Measurements from ENCODE around the gene TRIM63.

Gene TRIM63

GRCh38 chr1:26038477-26038876 is 29.0 kb downstream of the TRIM63 start:
- no peak overlapping the region for H3K9ac ChIP-seq (ENCODE audit: low read depth, low read length)
- H3K9me3 ChIP-seq (replicated peaks; ENCODE audit: low read length): no peaks in the 10 kb centered on the region
- no peak overlapping the region for H3K4me2 ChIP-seq (ENCODE audit: low read length)
- H3K27me3 ChIP-seq (ENCODE audit: control insufficient read depth, insufficient read depth, low read length): peaks cover 37% of the 10 kb centered on the region
- H3K4me3 ChIP-seq (ENCODE audit: low read length): no peak overlapping the region
- peaks cover 15% of the 10 kb centered on the region for H3K4me1 ChIP-seq (ENCODE audit: control insufficient read depth, insufficient read depth, low read length)
- no peaks in the 10 kb centered on the region for H3K36me3 ChIP-seq (ENCODE audit: insufficient read depth, low read length)

- Histone ChIP-seq H3K4me3 (ENCODE audit: low read length) (no peak overlapping the region), H3K36me3 (ENCODE audit: insufficient read depth, low read length) (no peaks in the 10 kb centered on the region), H3K4me2 (ENCODE audit: low read length) (no peak overlapping the region), H3K4me1 (ENCODE audit: control insufficient read depth, insufficient read depth, low read length) (peaks cover 15% of the 10 kb centered on the region), H3K9ac (ENCODE audit: low read depth, low read length) (no peak overlapping the region), H3K27me3 (ENCODE audit: control insufficient read depth, insufficient read depth, low read length) (peaks cover 37% of the 10 kb centered on the region), H3K9me3 (replicated peaks; ENCODE audit: low read length) (no peaks in the 10 kb centered on the region)
Observed at GRCh38 chr1:26037904-26038303, 29.5 kb downstream of the TRIM63 start.

- Histone ChIP-seq H3K4me2 (ENCODE audit: low read length) (peak overlapping the region; percentile 97), H3K4me3 (ENCODE audit: low read length) (peak overlapping the region; percentile 82), H3K9me3 (replicated peaks; ENCODE audit: low read length) (no peaks in the 10 kb centered on the region), H3K9ac (ENCODE audit: low read depth, low read length) (no peak overlapping the region), H3K4me1 (ENCODE audit: control insufficient read depth, insufficient read depth, low read length) (peaks cover 15% of the 10 kb centered on the region), H3K36me3 (ENCODE audit: insufficient read depth, low read length) (no peaks in the 10 kb centered on the region), H3K27me3 (ENCODE audit: control insufficient read depth, insufficient read depth, low read length) (peaks cover 30% of the 10 kb centered on the region)
Observed at GRCh38 chr1:26036756-26037281, 30.6 kb downstream of the TRIM63 start.

- Histone ChIP-seq H3K4me3 (ENCODE audit: low read length) (peak overlapping the region; percentile 82), H3K36me3 (ENCODE audit: insufficient read depth, low read length) (no peaks in the 10 kb centered on the region), H3K9ac (ENCODE audit: low read depth, low read length) (peak overlapping the region; percentile 74), H3K4me2 (ENCODE audit: low read length) (peak overlapping the region; percentile 97), H3K9me3 (replicated peaks; ENCODE audit: low read length) (no peaks in the 10 kb centered on the region), H3K27me3 (ENCODE audit: control insufficient read depth, insufficient read depth, low read length) (peaks cover 24% of the 10 kb centered on the region), H3K4me1 (ENCODE audit: control insufficient read depth, insufficient read depth, low read length) (peaks cover 15% of the 10 kb centered on the region)
Observed at GRCh38 chr1:26035959-26036755, 31.3 kb downstream of the TRIM63 start.

- H3K9ac ChIP-seq (ENCODE audit: low read depth, low read length): peak overlapping the region; percentile 74
- H3K27me3 ChIP-seq (ENCODE audit: control insufficient read depth, insufficient read depth, low read length): peaks cover 22% of the 10 kb centered on the region
- no peaks in the 10 kb centered on the region for H3K36me3 ChIP-seq (ENCODE audit: insufficient read depth, low read length)
- peaks cover 15% of the 10 kb centered on the region for H3K4me1 ChIP-seq (ENCODE audit: control insufficient read depth, insufficient read depth, low read length)
- H3K4me3 ChIP-seq (ENCODE audit: low read length): peak overlapping the region; percentile 82
- H3K4me2 ChIP-seq (ENCODE audit: low read length): peak overlapping the region; percentile 97
- H3K9me3 ChIP-seq (replicated peaks; ENCODE audit: low read length): no peaks in the 10 kb centered on the region
Observed at GRCh38 chr1:26035203-26035958, 32.0 kb downstream of the TRIM63 start.

- Histone ChIP-seq H3K4me3 (ENCODE audit: low read length) (peak overlapping the region; percentile 82), H3K27me3 (ENCODE audit: control insufficient read depth, insufficient read depth, low read length) (peaks cover 19% of the 10 kb centered on the region), H3K4me2 (ENCODE audit: low read length) (peak overlapping the region; percentile 97), H3K4me1 (ENCODE audit: control insufficient read depth, insufficient read depth, low read length) (peaks cover 15% of the 10 kb centered on the region), H3K36me3 (ENCODE audit: insufficient read depth, low read length) (no peaks in the 10 kb centered on the region), H3K9ac (ENCODE audit: low read depth, low read length) (peak overlapping the region; percentile 12), H3K9me3 (replicated peaks; ENCODE audit: low read length) (no peaks in the 10 kb centered on the region)
Observed at GRCh38 chr1:26034504-26035202, 32.8 kb downstream of the TRIM63 start.

- Histone ChIP-seq H3K9me3 (replicated peaks; ENCODE audit: low read length) (no peaks in the 10 kb centered on the region), H3K27me3 (ENCODE audit: control insufficient read depth, insufficient read depth, low read length) (peaks cover 15% of the 10 kb centered on the region), H3K9ac (ENCODE audit: low read depth, low read length) (no peak overlapping the region), H3K4me3 (ENCODE audit: low read length) (no peak overlapping the region), H3K36me3 (ENCODE audit: insufficient read depth, low read length) (no peaks in the 10 kb centered on the region), H3K4me2 (ENCODE audit: low read length) (no peak overlapping the region), H3K4me1 (ENCODE audit: control insufficient read depth, insufficient read depth, low read length) (peaks cover 17% of the 10 kb centered on the region)
Observed at GRCh38 chr1:26032656-26033357, 34.6 kb downstream of the TRIM63 start.

- Histone ChIP-seq H3K9me3 (replicated peaks; ENCODE audit: low read length) (no peaks in the 10 kb centered on the region), H3K36me3 (ENCODE audit: insufficient read depth, low read length) (no peaks in the 10 kb centered on the region), H3K9ac (ENCODE audit: low read depth, low read length) (no peak overlapping the region), H3K4me1 (ENCODE audit: control insufficient read depth, insufficient read depth, low read length) (peaks cover 17% of the 10 kb centered on the region), H3K4me2 (ENCODE audit: low read length) (no peak overlapping the region), H3K4me3 (ENCODE audit: low read length) (no peak overlapping the region), H3K27me3 (ENCODE audit: control insufficient read depth, insufficient read depth, low read length) (peaks cover 16% of the 10 kb centered on the region)
Observed at GRCh38 chr1:26031611-26032220, 35.7 kb downstream of the TRIM63 start.

- no peak overlapping the region for H3K4me2 ChIP-seq (ENCODE audit: low read length)
- no peak overlapping the region for H3K4me3 ChIP-seq (ENCODE audit: low read length)
- peaks cover 18% of the 10 kb centered on the region for H3K27me3 ChIP-seq (ENCODE audit: control insufficient read depth, insufficient read depth, low read length)
- no peaks in the 10 kb centered on the region for H3K9me3 ChIP-seq (replicated peaks; ENCODE audit: low read length)
- H3K4me1 ChIP-seq (ENCODE audit: control insufficient read depth, insufficient read depth, low read length): peaks cover 12% of the 10 kb centered on the region
- no peak overlapping the region for H3K9ac ChIP-seq (ENCODE audit: low read depth, low read length)
- no peaks in the 10 kb centered on the region for H3K36me3 ChIP-seq (ENCODE audit: insufficient read depth, low read length)
Observed at GRCh38 chr1:26031196-26031595, 36.2 kb downstream of the TRIM63 start.

- Histone ChIP-seq H3K36me3 (ENCODE audit: insufficient read depth, low read length) (no peaks in the 10 kb centered on the region), H3K4me3 (ENCODE audit: low read length) (no peak overlapping the region), H3K27me3 (ENCODE audit: control insufficient read depth, insufficient read depth, low read length) (peaks cover 21% of the 10 kb centered on the region), H3K4me2 (ENCODE audit: low read length) (no peak overlapping the region), H3K9me3 (replicated peaks; ENCODE audit: low read length) (no peaks in the 10 kb centered on the region), H3K4me1 (ENCODE audit: control insufficient read depth, insufficient read depth, low read length) (peaks cover 8% of the 10 kb centered on the region), H3K9ac (ENCODE audit: low read depth, low read length) (no peak overlapping the region)
Observed at GRCh38 chr1:26029864-26030481, 37.5 kb downstream of the TRIM63 start.
